Right lung (tissue), 5 donors: ENCODE measurements around the gene HS3ST5. TPM values are rescaled to one million over a fixed set of nuclear protein-coding genes. Genes with fewer than 3 reads are reported as not detected.
A peak's percentile ranks its signal among the peaks of the same experiment; 100 is the strongest.
"Not testable (repeated sequence)": the region's sequence is repeated elsewhere in the genome, so short reads cannot be mapped to it uniquely, and the experiment has no call there.

Experiments used
- DNase-seq, 2 donors: peaks; one replicate each; pipeline ENCODE4 v3.0.0-alpha.2; 2013
- polyA plus RNA-seq, 5 donors: library from polyadenylated mRNA; unstranded; fragments of 120-200 nt; gene quantifications; one replicate each; pipeline versions ENCODE4 v1.2.1 to v1.2.3, GENCODE V29; 2013; ENCODE audit warnings: inconsistent platforms in 1 of 5, low replicate concordance in 1 of 5; ENCODE audit not compliant: insufficient read length in 5 of 5, insufficient read depth in 1 of 5

HS3ST5 gene
- polyA plus RNA-seq, 5 donors = 0.10 to 0.28 (median 0.26) TPM

DNA sequence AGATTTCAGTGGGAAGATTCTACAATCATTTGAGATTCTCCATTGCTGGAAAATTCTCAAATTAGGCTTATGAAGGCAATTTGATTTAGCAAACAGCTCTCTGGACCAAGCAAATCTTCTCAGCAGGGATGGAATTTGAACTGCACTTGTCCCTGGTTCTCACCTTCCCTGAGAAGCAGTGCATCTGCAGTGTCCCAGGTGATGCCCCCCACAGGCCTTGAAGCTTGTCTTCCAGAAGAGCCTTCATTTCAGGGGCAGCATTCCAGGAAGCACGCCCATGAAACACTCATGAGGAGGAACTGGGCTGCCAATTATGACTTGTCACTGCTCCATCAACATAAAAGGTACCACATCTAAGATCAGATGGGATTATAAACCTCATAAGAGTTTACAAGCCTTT, 289.0 kb downstream of the HS3ST5 start:
- no peak for DNase-seq

DNA sequence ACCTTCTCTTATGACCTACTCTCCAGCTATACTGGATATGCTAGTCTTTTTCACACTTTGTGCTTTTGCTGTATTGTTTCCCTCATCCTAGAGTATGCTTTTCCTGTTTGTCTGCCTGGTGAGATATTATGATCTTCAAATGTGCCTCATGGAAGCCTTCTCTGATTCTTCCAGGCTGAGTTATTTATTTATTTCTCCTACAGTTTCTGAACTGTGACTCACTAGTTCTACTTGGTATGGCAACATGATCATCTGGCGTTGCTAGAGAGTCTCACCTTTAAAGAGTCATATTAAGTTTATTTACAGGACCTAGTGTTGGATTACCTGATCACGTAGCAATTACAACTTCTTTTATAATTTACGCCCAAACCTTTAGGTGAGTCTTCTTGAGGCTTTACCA, 290.7 kb downstream of the HS3ST5 start:
- no peak for DNase-seq

DNA sequence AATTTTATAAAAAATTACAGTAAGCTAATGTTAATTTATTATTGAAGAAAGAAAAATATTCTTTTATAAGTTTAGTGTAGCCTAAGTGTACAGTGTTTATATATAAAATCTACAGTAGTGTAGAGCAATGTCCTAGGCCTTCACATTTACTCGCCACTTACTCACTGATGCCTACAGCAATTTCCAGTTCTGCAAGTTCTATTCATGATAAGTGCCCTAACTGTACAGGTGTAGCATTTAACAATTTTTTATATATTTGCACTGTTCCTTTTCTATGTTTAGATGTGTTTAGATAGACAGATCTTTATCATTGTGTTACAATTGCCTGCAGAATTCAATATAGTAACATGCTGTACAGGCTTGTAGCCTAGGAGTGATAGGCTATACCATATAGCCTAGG, 291.8 kb downstream of the HS3ST5 start:
- DNase-seq = no peak

DNA sequence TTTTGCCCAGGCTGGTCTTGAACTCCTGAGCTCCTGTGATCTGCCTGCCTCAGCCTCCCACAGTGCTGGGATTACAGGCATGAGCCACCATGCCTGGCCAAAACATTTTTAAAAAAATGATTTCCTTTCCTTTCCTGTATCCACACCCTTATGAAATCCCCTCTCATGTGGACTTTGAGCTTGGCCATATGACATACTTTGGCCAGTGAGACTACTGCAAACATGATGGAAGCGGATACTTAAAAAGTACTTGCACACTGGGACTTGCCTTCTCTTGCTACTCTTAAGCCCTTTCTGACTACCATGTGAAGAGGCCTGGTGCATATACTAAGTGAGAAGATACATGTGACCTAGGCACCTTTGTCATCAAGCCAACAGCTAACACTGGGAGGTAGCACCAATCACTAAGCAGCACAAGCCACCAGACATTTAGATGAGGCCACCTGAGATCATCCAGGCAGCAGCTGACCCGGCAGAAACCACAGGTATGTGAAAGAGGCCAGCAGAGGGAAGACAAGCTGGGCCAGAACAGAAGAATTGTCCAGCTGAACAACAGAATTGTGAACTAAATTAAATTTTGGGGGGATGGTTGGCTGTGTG, 293.4 kb downstream of the HS3ST5 start:
- DNase-seq = no peak

DNA sequence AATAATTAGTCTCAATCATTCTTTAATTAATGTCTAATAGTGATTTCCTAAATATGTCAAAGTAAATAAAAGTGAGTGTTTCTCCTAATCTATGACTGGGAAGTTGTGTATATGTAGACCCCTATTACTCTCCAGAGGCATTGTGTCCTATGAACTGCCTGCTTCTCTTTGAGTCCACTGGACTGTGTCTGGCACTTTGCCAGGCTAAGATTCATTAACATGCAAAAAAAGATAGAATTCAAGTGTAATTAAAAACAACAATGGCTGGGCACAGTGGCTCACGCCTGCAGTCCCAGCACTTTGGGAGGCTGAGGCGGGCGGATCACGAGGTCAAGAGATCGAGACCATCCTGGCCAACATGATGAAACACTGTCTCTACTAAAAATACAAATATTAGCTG, 298.3 kb downstream of the HS3ST5 start:
- not testable (repeated sequence) for DNase-seq

DNA sequence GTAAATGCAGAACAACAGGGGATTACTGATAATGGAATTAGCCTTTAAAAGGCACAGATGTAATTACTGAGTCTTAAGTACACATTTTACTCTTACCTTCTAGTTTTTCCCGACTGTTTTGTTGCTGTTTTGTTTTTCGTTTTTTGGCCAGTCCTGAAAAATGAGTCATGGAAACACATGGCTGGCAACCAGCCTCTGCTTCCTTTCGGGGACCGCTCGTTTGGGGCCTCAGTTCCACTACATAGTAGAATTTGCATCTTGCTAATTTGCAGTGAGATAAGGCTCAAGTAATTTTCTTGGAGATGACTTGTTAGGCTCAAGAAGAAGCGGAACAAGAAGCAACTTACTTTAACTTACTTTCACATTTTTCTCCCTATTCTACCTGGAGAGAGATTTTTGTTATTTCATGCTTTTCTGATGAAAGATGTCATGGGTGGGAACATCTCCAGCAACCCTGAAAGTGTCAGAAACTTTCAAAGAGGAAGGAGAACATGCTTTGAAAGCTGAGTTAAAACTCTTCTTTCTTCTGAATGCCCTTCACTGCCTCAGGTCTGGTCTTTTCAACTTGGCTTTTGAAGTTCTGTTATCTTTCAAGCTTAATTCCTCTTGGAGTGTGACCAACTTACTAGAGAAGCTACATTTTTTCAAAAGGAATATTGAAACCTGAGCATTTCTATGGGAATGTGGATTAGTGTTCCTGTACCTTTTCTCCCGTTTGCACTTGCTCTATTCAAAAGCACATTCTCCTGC, 300.4 kb downstream of the HS3ST5 start:
- no peak for DNase-seq

DNA sequence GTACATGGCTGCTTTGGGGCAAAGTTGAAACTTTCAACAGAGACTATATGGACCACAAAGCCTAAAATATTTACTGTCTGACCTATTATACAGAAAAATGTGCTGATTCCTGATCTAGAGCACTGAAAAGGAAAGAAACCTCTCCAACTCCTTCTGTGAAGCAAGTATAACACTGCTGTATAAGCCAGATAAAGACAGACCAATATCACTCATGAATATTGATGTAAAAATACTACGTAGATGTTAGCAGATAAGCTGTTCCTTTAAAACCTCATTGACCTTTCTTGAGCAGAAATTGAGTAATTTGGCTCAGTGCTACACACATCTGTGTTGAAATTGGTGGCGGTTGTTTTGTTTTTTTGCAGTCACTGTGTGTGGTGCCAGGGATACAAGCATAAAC, 302.0 kb downstream of the HS3ST5 start:
- no peak for DNase-seq

DNA sequence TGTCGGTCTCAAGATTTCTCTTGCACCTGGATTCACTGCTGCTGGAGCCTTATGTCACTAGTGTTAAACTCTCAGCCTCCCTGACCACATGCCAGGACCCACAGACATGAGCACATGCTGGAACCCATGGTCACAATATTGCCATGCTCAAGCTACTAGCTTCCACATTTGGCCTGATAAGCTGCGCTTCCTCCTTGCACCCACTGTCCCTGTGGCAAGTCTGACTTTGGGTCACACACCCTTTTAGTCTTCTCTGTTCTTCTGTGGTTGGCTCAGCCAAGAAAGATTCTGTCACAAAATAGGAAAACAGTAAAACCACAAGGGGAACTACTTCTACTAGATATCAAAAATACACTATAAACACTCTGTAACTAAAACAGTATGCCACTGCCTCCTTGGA, 303.0 kb downstream of the HS3ST5 start:
- no peak for DNase-seq

DNA sequence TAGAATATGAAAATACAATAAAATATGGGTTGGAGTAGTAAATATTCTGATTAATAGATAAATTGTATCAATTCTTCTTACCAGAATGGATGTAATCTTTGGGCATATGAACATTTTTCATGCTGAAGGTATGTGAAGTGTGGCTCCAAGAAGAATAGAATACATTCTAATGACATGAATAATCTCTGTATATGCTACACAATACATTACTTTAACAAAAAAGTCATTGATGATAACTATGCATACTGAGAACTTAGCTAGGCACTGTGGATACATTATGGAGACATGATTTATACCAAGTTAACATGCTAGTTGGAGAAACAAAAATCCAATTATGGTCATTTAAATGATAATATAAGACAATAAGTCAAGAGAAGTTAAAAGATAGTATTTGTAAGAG, 309.2 kb downstream of the HS3ST5 start:
- DNase-seq = no peak

DNA sequence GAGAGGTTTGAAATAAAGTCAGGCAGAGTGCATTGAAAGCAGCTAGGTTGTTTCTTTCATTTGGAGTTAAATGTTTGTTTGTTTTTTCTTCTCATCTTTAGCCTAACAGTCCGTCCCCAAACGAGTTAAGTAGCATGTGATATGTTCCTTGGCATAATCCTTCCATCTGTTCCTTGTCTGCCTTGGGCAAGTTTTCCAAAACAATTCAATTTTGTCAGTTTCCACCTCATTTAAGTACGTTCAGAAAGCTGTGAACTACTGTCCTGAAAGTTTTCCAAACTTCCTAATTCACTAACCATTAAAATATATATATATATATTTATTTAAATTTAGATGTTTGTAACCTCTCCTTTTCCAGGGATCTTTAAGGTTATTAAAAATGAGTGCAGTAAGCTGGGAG, 310.1 kb downstream of the HS3ST5 start:
- DNase-seq = peak; percentile 36 to 46

DNA sequence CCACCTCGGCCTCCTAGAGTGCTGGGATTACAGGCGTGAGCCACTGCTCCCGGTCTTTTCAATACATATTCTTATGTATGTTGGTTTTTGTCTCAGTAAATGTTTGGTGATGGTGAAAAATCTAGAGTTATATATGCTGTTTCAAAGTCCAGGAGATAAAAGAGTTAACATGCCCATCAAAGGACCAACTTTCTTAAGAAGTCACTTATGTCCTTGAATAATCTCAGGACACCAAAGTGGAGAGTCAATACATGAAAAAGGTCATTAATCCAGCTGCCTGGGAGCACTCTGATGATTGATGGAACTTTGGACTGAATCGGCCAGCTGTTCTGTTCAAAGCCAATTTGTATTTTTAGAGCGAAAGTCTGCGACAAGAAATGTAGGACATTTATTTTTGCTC, 312.1 kb downstream of the HS3ST5 start:
- no peak for DNase-seq

DNA sequence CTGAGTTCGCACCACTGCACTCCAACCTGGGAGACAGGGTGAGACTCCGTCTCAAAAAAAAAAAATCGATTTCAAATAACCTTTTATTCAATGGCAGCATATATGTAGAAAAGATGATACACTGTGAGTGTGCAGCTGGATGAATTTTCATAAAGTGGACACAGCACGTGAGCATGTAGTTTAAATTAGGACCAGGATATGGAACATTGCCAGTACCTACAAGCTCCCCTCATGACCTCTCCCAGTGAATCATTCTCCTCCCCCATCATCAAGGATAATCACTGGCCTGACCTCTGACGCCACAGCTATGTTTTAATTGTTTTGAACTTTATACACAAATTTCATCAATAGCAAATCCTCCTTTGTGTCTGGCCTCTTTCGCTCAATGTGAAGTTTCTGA, 318.1 kb downstream of the HS3ST5 start:
- no peak for DNase-seq

DNA sequence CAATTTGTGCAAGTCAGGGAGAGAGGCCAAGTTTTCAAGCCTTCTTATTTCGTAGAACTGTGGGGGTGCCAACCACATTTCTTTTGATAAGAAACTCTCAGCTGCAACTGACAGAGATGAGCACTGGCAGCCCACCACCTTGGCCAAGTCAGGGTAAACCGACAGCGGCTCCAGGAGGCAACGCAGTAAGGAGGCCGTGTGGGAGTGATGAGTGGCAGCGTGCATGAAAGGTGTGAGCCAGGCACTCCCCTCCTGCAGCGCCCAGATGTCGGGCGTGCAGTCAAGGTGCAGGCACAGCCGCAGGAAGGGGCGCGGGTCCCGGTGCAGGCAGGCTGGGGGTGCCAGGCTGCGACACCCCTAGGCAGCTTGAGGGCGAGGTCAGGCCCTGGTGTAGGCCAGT, 322.6 kb downstream of the HS3ST5 start:
- no peak for DNase-seq

DNA sequence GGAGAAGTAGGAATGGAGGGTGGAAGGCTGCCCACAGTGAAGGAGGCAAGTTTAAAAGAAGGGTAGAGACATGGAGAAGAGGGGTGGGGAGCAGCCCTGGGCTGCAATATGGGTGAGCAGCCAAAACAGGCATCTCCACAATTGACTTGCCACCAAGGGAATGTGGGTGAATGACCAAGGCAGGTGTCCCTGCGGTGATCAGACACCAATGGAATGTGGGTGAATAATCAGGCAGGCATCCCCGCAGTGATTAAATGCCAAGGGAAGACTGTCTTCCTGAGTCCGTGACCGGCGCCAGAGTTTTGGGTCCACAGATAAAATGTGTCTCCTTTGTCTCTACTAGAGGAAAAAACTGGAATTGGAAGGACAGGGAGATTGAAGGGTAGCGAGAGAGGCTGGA, 325.7 kb downstream of the HS3ST5 start:
- not testable (repeated sequence) for DNase-seq

DNA sequence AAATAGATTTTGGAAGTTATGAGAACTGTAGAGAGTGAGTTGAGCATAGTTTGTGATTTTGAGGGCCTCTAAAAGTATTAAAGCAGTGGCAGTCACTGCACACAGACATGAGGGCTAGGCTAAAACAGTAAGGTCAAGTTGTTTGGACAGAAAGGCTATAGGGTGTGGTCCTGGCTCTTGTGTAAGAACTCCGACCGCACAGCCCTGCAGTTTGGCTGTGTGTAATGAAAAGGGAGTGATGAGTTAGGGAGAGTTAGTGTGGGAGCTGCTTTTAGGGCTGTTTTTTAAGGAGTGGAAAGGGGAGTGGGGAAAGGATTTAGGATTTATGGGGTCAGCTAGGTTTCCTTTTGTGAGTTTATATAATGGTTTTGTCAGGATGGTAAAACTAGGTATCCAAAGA, 328.7 kb downstream of the HS3ST5 start:
- not testable (repeated sequence) for DNase-seq

DNA sequence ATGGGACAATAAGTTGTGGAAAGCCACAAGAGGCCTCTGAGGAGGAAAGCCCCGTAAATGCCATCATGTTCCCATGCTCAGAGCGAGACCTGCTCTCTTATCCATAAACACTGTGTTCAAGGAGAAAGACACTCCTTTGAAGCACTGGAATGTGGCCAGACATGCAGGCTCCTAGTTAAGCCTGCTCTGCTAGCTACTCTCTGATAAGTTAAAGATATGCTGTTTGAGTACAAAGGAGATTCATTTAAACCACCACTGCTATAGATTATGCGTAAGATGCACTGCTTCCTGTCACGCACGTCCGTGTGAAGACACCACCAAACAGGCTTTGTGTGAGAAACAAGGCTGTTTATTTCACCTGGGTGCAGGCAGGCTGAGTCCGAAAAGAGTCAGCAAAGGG, 331.3 kb downstream of the HS3ST5 start:
- not testable (repeated sequence) for DNase-seq

DNA sequence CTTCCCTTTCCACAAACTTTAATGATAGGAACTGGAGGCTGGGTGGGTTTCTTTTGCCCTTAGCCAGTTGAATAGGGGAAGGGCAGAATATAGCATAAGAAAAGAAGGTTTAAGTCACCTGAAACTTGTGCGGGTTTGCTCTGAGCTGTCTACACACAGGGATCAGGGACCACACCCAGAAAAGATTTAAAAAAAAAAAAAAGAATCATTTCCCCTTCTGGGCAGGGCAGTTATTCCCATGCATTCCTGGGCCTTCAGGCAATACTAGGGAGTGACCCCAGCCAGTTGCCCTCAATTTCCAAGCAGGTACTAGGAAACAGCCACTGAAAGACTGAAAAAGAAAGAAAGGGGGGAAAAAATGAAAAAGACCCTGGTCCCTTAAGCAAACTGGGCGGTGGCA, 332.3 kb downstream of the HS3ST5 start:
- DNase-seq = no peak

DNA sequence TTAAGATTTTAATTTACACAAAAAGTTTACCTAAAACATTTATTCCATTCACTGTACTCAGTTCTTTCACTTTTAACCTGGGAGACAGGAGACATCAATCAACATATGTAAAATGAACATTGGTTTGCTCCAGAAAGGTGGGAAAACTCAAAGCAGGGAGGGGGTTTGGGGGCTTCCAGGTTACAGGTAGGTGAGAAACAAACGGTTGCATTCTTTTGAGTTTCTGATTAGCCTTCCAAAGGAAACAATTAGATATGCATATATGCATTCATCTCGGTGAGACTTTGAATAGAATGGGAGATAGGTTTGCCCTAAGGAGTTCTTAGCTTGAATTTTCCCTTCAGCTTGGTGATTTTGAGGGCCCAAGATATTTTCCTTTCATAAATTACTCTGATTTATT, 333.6 kb downstream of the HS3ST5 start:
- no peak for DNase-seq

DNA sequence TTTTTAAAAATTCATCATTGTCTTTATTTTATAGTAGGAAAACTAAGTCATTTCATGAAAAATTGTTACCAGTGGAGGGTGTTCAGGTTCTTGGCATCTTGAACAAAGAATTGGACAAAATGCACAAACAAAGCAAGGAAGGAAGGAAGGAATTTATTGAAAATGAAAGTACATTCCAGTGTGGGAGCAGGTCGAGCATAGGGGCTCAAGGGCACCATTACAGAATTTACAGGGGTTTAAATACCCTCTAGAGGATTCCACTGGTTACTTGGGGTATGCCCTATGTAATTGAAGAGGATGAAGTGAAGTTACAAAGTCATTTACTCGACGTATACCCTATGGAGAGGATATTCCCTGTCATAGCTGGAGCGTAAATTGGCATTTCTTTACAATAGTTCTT, 334.5 kb downstream of the HS3ST5 start:
- no peak for DNase-seq

DNA sequence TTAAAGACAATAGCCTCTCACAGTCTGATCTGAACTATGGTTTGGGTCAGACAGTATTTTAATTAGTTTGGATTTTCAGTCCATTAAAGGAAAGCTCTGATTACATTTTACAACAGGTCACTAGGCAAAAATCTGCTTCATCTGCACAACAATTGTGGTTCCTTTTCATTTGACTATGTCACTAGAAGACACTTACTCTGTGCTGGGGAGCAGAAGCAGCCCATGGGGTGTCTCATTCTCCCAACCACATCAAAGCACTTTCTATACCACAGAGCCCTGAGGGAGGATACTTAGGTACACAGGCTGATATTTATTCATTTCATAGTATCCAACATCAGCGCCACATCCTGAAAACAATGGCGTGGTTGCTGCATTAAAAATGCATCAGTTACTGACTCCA, 335.3 kb downstream of the HS3ST5 start:
- no peak for DNase-seq
